ENCODE results near the gene SGCD. TPM values are rescaled to one million over a fixed set of nuclear protein-coding genes. Genes with fewer than 3 reads are reported as not detected.

SGCD gene
- total RNA-seq, 1 experiment from 2014 or later = not detected

- Histone ChIP-seq H3K9ac (ENCODE audit: low read length) (no peak overlapping the region), H3K4me1 (ENCODE audit: control insufficient read depth in 1 of 2, insufficient read depth in 2 of 2, low read length in 2 of 2) (no peaks in the 10 kb centered on the region), H2AFZ (ENCODE audit: low read depth, low read length, poor library complexity, severe bottlenecking) (no peak overlapping the region), H3K79me2 (ENCODE audit: insufficient read depth, low read length) (no peaks in the 10 kb centered on the region), H3K36me3 (ENCODE audit: control insufficient read depth in 1 of 2, insufficient read depth in 2 of 2, low read length in 2 of 2) (no peaks in the 10 kb centered on the region), H3K9me2 (ENCODE audit: insufficient read depth) (no peaks in the 10 kb centered on the region), H3K27me3 (ENCODE audit: insufficient read depth, low read length) (no peaks in the 10 kb centered on the region), H3K27ac (ENCODE audit: low read depth, low read length) (no peak overlapping the region), H3K4me3 (replicated peaks in 1 of 2; ENCODE audit: low read depth in 1 of 2, low read length in 2 of 2) (no peak overlapping the region), H4K20me1 (ENCODE audit: insufficient read depth) (no peaks in the 10 kb centered on the region), H3K9me3 (ENCODE audit: control insufficient read depth in 1 of 2, insufficient read depth in 1 of 2, low read depth in 1 of 2, low read length in 2 of 2) (peaks cover 0 to 3% of the 10 kb centered on the region in 2 experiments; a peak in 2 of 4 replicates), H3K4me2 (ENCODE audit: low read length) (no peak overlapping the region)
- ChIA-PET POLR2A (no interaction called here), RAD21 (ENCODE audit: low non-redundant PET in 1 of 2, low total read pairs in 2 of 2, uncharacterized antibody in 2 of 2, unreplicated experiment in 2 of 2) (no interaction called here), CTCF (no interaction called here)
- BruUV-seq (replicated peaks) = no TSS peak
- TF ChIP-seq POLR2A (IDR thresholded peaks at IDR 0.05; ENCODE audit: borderline replicate concordance, extremely low read depth, insufficient read depth, insufficient read length) (no peak), ZNF274 (IDR thresholded peaks at IDR 0.05; ENCODE audit: low read depth, low read length) (no peak), EZH2 (IDR thresholded peaks at IDR 0.05) (no peak), JUND (IDR thresholded peaks at IDR 0.05) (no peak), EGR1 (IDR thresholded peaks at IDR 0.05; ENCODE audit: low read depth) (no peak), CBX3 (IDR thresholded peaks at IDR 0.05; ENCODE audit: low read depth) (no peak), MAX (IDR thresholded peaks at IDR 0.05) (no peak), YY1 (IDR thresholded peaks at IDR 0.05; ENCODE audit: extremely low read depth, insufficient replicate concordance, low read depth, low read length) (no peak), TCF7L2 (IDR thresholded peaks at IDR 0.05; ENCODE audit: borderline replicate concordance, extremely low read depth, insufficient read depth, insufficient read length) (no peak), CTCF (IDR thresholded peaks at IDR 0.05 in 2 of 3, conservative IDR thresholded peaks at IDR 0.05 in 1 of 3; ENCODE audit: borderline replicate concordance in 1 of 3, insufficient read depth in 1 of 3, low read depth in 2 of 3, low read length in 2 of 3) (no peak), ZFX (IDR thresholded peaks at IDR 0.05) (no peak)
- ATAC-seq = no peak
- DNase-seq (ENCODE audit: low read depth, low spot score) = no peak
- intact Hi-C loops (cut with micrococcal nuclease) = no loop called here
These were observed 23.3 kb downstream of the SGCD start for GRCh38 chr5:156350256-156350655.

All from HCT116 (cell line).